NCI-H1930 (cell line): ENCODE measurements around the gene SBK1.
A peak's percentile ranks its signal among the peaks of the same experiment; 100 is the strongest.
"Not testable (repeated sequence)": the region's sequence is repeated elsewhere in the genome, so short reads cannot be mapped to it uniquely, and the experiment has no call there.

Experiments used
- DNase-seq, 2 experiments: peaks; one replicate each; lab custom pipeline; 2025; lab: John Stamatoyannopoulos, UW

The SBK1 gene

GRCh38 chr16:28308794-28309584 is 16.7 kb downstream of the SBK1 start:
- no peak for DNase-seq

- no peak for DNase-seq
These were observed 17.5 kb downstream of the SBK1 start for GRCh38 chr16:28309811-28310311.

- DNase-seq: no peak
These were observed 18.5 kb downstream of the SBK1 start for GRCh38 chr16:28310796-28311195.

GRCh38 chr16:28311413-28311812 is 19.1 kb downstream of the SBK1 start:
- no peak for DNase-seq

GRCh38 chr16:28311913-28312312 is 19.6 kb downstream of the SBK1 start:
- DNase-seq: no peak

GRCh38 chr16:28312327-28312726 is 20.0 kb downstream of the SBK1 start:
- no peak for DNase-seq

GRCh38 chr16:28313587-28313986 is 21.3 kb downstream of the SBK1 start:
- DNase-seq: no peak

GRCh38 chr16:28316054-28316453 is 23.7 kb downstream of the SBK1 start:
- DNase-seq: no peak

GRCh38 chr16:28317040-28317880 is 24.9 kb downstream of the SBK1 start:
- peak in 1 of 2 experiments; percentile 16 for DNase-seq

GRCh38 chr16:28318042-28318744 is 25.9 kb downstream of the SBK1 start:
- DNase-seq: no peak

GRCh38 chr16:28319476-28320022 is 27.2 kb downstream of the SBK1 start:
- DNase-seq: no peak

- DNase-seq: no peak
These were observed 27.8 kb downstream of the SBK1 start for GRCh38 chr16:28320023-28320561.

- DNase-seq: no peak
These were observed 28.4 kb downstream of the SBK1 start for GRCh38 chr16:28320741-28321140.

- no peak for DNase-seq
These were observed 29.5 kb downstream of the SBK1 start for GRCh38 chr16:28321700-28322411.

- no peak for DNase-seq
These were observed 32.0 kb downstream of the SBK1 start for GRCh38 chr16:28324235-28324886.

- DNase-seq: no peak
These were observed 32.6 kb downstream of the SBK1 start for GRCh38 chr16:28324887-28325279.

- peak; percentile 30 to 52 for DNase-seq
These were observed 34.7 kb downstream of the SBK1 start for GRCh38 chr16:28326881-28327610.

GRCh38 chr16:28330232-28330631 is 37.9 kb downstream of the SBK1 start:
- not testable (repeated sequence) for DNase-seq

GRCh38 chr16:28330981-28331380 is 38.7 kb downstream of the SBK1 start:
- not testable (repeated sequence) for DNase-seq

- not testable (repeated sequence) for DNase-seq
These were observed 40.3 kb downstream of the SBK1 start for GRCh38 chr16:28332632-28333031.
